Type B pancreatic cell (in vitro differentiated cells): Measurements from ENCODE around the gene BEST4. TPM values are rescaled to one million over a fixed set of nuclear protein-coding genes. Genes with fewer than 3 reads are reported as not detected.

ENCODE experiments used
- DNase-seq: peaks from one replicate; pipeline ENCODE4 v3.0.0; 2021; ENCODE audit warnings: mixed read lengths; ENCODE audit not compliant: unreplicated experiment; ENCODE audit errors: extremely low spot score
- H3K27ac Mint-ChIP-seq: 2 replicates; pipeline ENCODE4 v1.8.0; 2021; ENCODE audit warnings: mild to moderate bottlenecking, mixed read lengths
- H3K27me3 Mint-ChIP-seq: 2 replicates; pipeline ENCODE4 v1.8.0; 2021; ENCODE audit warnings: mixed read lengths
- H3K36me3 Mint-ChIP-seq: 2 replicates; pipeline ENCODE4 v1.8.0; 2021; ENCODE audit warnings: mixed read lengths
- H3K4me1 Mint-ChIP-seq: one replicate; pipeline ENCODE4 v1.8.0; 2021; ENCODE audit warnings: mixed read lengths; ENCODE audit not compliant: unreplicated experiment
- H3K4me3 Mint-ChIP-seq: 2 replicates; pipeline ENCODE4 v1.8.0; 2021; ENCODE audit warnings: mild to moderate bottlenecking, mixed read lengths
- H3K9me3 Mint-ChIP-seq: 2 replicates; pipeline ENCODE4 v1.8.0; 2021; ENCODE audit warnings: mixed read lengths
- total RNA-seq: library from RNA; stranded (reverse); gene quantifications from 2 replicates; pipeline ENCODE4 v1.2.1, GENCODE V29; 2021; ENCODE audit warnings: low replicate concordance
- TF ChIP-seq, protein P1 (sequence below): fragments of 200-600 bp; sonication (generic); conservative IDR thresholded peaks from 2 replicates; pipeline ENCODE4 v1.5.0; 2021; ENCODE audit warnings: antibody characterized with exemption, mild to moderate bottlenecking

BEST4 gene
- total RNA-seq, 1 donor from 2014 or later = 0.99 TPM

DNA sequence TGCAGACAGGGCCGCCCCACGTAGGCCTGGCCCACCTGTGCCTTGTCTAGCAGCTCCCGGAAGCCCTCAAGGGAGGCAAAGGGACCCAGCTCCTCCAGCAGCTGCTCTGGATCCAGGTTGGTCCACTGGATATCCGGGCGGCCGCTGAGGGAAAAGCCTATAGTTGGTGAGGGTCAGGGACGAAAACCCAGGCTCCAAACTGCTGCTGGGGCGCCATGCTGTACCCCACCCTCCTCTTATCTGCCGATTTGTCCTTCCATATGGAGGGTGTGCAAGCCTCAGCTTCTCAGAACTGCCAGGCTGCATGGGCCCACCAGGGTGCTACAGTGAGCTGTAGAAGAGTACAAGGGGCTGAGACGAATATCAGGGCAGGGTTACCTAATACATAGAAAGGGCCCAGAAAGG is 42.9 kb upstream of the BEST4 start:
- peak overlapping the region; percentile 77 for H3K27ac Mint-ChIP-seq

DNA sequence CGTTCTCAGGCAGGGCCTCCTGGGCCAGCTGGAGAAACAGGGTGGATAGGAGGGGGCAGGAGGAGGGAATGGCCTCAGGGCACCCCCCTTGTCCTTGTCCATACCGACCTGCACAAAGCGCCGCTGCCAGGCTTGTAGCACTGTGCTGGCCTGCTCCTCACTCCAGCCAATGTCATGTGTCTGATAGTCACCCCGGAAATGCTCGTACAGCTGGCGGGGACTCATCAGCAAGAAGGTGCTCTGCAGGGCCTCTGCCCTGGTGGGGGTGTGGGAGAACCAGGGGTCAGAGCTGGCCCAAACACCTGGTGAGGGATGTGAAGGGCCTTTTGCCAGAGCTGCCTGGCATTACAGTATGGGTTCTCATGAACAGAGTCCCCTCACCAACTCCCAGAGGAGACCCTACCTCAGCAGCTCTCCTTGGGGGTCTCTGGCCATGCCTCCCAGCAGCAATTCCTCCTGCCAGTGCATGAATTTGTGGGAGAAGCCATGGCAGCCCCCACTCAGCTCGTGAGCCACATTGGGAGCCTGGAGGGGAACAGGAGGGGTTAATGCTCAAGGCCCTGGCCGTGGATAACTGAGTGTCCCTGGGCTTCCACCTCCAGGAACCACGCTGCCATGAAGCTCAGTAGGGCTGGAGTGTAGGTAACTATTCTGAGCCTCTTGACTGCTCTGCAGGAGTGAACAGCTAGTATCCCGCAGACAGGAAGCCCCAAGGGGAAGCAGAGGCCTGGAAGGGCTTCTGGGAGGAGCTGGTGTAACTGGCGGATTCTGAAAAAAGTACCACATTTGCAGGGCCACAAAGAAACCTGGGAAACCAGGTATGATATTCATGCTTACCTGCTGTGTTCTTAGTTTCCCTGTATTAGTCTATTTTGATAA is 41.8 kb upstream of the BEST4 start:
- H3K9me3 Mint-ChIP-seq = no peaks in the 10 kb centered on the region
- no peak overlapping the region for H3K4me3 Mint-ChIP-seq
- DNase-seq = no peak
- no peak overlapping the region for H3K27ac Mint-ChIP-seq
- peaks cover 12% of the 10 kb centered on the region for H3K4me1 Mint-ChIP-seq
- TF ChIP-seq, protein P1, sequence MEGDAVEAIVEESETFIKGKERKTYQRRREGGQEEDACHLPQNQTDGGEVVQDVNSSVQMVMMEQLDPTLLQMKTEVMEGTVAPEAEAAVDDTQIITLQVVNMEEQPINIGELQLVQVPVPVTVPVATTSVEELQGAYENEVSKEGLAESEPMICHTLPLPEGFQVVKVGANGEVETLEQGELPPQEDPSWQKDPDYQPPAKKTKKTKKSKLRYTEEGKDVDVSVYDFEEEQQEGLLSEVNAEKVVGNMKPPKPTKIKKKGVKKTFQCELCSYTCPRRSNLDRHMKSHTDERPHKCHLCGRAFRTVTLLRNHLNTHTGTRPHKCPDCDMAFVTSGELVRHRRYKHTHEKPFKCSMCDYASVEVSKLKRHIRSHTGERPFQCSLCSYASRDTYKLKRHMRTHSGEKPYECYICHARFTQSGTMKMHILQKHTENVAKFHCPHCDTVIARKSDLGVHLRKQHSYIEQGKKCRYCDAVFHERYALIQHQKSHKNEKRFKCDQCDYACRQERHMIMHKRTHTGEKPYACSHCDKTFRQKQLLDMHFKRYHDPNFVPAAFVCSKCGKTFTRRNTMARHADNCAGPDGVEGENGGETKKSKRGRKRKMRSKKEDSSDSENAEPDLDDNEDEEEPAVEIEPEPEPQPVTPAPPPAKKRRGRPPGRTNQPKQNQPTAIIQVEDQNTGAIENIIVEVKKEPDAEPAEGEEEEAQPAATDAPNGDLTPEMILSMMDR = no peak
- H3K27me3 Mint-ChIP-seq = no peaks in the 10 kb centered on the region
- no peaks in the 10 kb centered on the region for H3K36me3 Mint-ChIP-seq

More for the DNA sequence above, 42.9 kb upstream of the BEST4 start:
- DNase-seq = no peak
- H3K9me3 Mint-ChIP-seq = no peaks in the 10 kb centered on the region
- H3K27me3 Mint-ChIP-seq = no peaks in the 10 kb centered on the region
- TF ChIP-seq, protein P1 = no peak
- H3K4me1 Mint-ChIP-seq = peaks cover 17% of the 10 kb centered on the region
- no peaks in the 10 kb centered on the region for H3K36me3 Mint-ChIP-seq
- H3K4me3 Mint-ChIP-seq = no peak overlapping the region

DNA sequence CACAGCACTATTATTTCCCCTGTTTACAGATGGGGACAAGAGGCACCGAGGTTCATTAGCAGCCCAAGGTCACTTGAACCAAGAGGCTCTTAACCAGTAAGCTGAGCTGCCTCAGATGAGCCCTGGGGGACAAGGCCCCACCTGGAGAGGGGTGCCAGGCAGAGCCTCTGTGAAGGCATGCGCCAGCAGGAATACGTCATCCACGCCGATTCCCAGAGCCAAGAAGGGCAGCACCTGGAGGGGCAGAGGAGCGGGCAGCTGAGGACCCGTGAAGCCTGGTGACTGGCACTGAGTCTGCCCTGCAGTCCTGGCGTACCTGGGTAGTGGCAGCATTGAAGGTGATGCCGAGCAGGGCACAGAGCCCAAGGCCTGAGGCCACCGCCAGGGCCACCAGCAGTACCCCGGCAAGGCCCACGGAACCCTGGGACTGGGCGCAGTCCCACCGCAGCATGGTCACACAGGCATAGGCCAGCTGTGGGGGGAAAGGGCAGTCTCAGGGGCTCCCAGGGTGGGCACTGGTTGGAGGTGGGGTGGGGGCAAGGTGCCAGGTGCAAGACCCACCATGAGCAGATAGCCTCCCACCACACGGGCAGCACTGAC is 41.0 kb upstream of the BEST4 start:
- TF ChIP-seq, protein P1 = no peak

DNA sequence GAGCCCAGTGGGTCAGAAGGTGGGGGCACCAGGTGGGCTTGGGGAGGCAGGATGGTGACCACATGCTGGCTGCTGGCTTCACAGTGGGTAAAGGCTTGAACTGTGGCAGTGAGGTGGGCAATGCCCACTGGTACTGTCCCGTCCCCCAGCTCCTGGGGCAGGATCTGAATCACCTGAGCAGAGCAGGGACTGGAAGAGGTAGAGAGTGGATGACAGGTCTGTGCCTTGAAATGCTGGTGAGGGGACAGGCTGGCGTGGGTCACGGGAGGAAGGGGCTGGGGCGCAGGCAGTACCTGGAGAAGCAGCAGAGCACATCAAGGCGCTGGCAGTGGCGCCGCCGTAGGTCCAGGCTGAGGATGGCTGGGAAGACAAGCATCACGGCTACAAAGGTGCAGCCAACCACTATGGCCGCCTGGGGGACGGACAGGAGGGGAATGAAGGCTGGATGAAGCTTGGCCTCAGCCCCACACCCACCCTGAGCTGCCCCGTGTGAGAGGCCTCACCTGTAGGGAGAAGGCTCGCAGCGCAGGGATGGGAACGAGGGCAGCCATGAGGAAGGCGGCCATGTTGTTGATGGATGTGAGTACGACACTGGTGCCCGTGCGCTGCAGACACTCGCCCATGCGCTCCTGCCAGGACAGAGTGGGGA is 40.2 kb upstream of the BEST4 start:
- no peak overlapping the region for H3K27ac Mint-ChIP-seq
- no peaks in the 10 kb centered on the region for H3K9me3 Mint-ChIP-seq
- no peaks in the 10 kb centered on the region for H3K36me3 Mint-ChIP-seq
- TF ChIP-seq, protein P1 = no peak
- H3K4me3 Mint-ChIP-seq = no peak overlapping the region
- peaks cover 12% of the 10 kb centered on the region for H3K4me1 Mint-ChIP-seq
- no peak for DNase-seq
- no peaks in the 10 kb centered on the region for H3K27me3 Mint-ChIP-seq

More for the DNA sequence above, 41.0 kb upstream of the BEST4 start:
- Mint-ChIP-seq H3K9me3 (no peaks in the 10 kb centered on the region), H3K27me3 (no peaks in the 10 kb centered on the region), H3K36me3 (no peaks in the 10 kb centered on the region), H3K27ac (no peak overlapping the region), H3K4me1 (peaks cover 12% of the 10 kb centered on the region), H3K4me3 (no peak overlapping the region)
- no peak for DNase-seq

DNA sequence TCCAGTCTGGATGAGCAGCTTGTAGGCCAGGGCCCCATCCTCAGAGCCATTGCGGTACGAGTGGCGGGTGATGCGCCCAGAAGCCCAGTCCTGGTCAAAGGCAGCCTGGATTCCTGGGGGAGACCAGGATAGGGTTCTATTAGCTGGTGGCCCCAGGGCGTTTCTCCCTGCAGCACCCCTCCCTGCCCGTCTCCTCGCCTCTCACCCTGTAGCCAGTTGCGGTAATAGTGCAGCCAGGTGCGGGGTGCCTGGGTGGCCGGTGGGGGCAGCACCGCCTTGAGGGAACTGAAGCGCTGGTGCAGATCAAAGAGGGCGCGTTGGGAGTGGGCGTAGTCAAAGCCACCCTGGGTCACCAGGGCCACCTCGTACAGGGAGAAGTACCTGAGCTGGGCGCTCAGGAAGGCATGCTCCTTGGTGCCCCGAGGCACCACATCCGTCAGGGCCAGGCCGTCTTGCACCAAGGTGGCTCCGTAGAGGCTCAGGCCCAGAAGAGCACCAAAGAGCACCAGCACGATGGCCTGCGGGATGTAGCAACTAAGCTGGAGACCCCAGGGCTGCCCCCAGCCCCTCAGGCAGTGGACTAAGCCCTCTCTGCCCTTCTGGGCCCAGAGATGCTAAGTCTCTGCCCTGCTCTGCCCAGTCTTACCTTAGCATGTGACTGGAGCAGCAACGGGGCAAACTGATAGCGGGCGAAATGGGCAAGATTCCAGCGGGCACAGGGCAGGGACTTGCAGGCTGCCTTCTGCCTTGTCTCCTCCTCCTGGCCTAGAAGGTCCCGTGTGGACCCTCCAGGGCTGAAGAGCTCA is 39.4 kb upstream of the BEST4 start:
- H3K27me3 Mint-ChIP-seq = no peaks in the 10 kb centered on the region
- peaks cover 7% of the 10 kb centered on the region for H3K4me1 Mint-ChIP-seq
- DNase-seq = no peak
- no peaks in the 10 kb centered on the region for H3K36me3 Mint-ChIP-seq
- TF ChIP-seq, protein P1 = no peak
- H3K27ac Mint-ChIP-seq = no peak overlapping the region
- H3K9me3 Mint-ChIP-seq = no peaks in the 10 kb centered on the region
- no peak overlapping the region for H3K4me3 Mint-ChIP-seq
